Measurements from ENCODE around the gene C5orf52.

DNA sequence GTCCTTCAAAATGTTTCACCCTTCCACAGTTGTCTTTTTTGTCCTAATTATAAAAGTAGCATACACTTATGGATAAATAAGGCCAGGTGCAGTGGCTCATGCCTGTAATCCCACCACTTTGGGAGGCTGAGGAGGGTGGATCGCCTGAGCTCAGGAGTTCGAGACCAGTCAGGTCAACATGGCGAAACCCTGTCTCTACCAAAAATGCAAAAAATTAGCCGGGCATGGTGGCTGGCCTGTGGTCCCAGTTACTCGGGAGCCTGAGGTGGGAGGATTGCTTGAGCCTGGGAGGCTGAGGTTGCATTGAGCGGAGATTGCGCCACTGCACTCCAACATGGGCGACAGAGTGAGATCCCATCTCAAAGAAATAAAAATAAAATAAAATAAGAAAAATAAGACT is 1.6 kb downstream of the C5orf52 start:
- TF ChIP-seq EZH2 (IDR thresholded peaks at IDR 0.05), result no peak
- no peak for TF ChIP-seq POLR2AphosphoS5 (IDR thresholded peaks at IDR 0.05; ENCODE audit: borderline replicate concordance, low read depth, low read length)
- no peak for TF ChIP-seq FOXP2 (optimal IDR thresholded peaks at IDR 0.05; ENCODE audit: control extremely low read depth, extremely low read length, insufficient read depth)

Measured in SK-N-MC (cell line).